HCT116 (cell line): Measurements from ENCODE around the gene RNGTT. TPM values are rescaled to one million over a fixed set of nuclear protein-coding genes. Genes with fewer than 3 reads are reported as not detected.

Experiments used
- ATAC-seq: fragments of 200-7000 bp; cut with Tn5 transposase; 2 replicates; pipeline ENCODE4 v1.9.1; 2020; ENCODE audit warnings: mild to moderate bottlenecking, moderate library complexity
- BruUV-seq: library from RNA; stranded (reverse); fragments of 400-500 nt; replicated peaks from 2 replicates; lab custom pipeline; 2021; lab: Mats Ljungman, UMichigan
- CTCF ChIA-PET: fragments of 300-600 bp; sonication (Branson Sonifier 250); formaldehyde crosslinking; loops from one replicate; lab custom pipeline; 2021; ENCODE audit warnings: antibody characterized with exemption; lab: Charles Lee
- POLR2A ChIA-PET: fragments of 300-600, 350-600 bp; sonication (Branson Sonifier 250); formaldehyde crosslinking; loops from one replicate; lab custom pipeline; 2021; ENCODE audit warnings: antibody characterized with exemption; lab: Charles Lee
- RAD21 ChIA-PET, 2 experiments: fragments of 300-600 bp; sonication (Branson Sonifier 250); formaldehyde crosslinking; loops; one replicate each; lab custom pipeline; 2023; ENCODE audit warnings: low total read pairs in 2 of 2; ENCODE audit not compliant: uncharacterized antibody in 2 of 2, unreplicated experiment in 2 of 2, low non-redundant PET in 1 of 2; lab: Charles Lee
- DNase-seq: peaks from one replicate; pipeline ENCODE4 v3.0.0-alpha.2; 2010; ENCODE audit warnings: low read depth, low spot score
- H2AFZ ChIP-seq: fragments of 200-600 bp; shearing (Covaris generic), sonication (generic); 2 replicates; pipeline ENCODE4 v1.6.1; 2017; ENCODE audit warnings: low read depth, mixed run types, mixed read lengths, antibody characterized with exemption, low read length; ENCODE audit not compliant: poor library complexity, severe bottlenecking
- H3K27ac ChIP-seq: 2 replicates; pipeline ENCODE4 v1.5.1; 2012; ENCODE audit warnings: low read depth, low read length
- H3K27me3 ChIP-seq: fragments of 200-600 bp; sonication (generic); 2 replicates; pipeline ENCODE4 v1.6.1; 2016; ENCODE audit warnings: mixed run types, low read length, mixed read lengths; ENCODE audit not compliant: insufficient read depth
- H3K36me3 ChIP-seq, 2 experiments: fragments of 200-500 bp in 1 of 2; fragments of 200-600 bp in 1 of 2; sonication (Bioruptor generic) in 1 of 2; sonication (generic) in 1 of 2; 2 replicates each; pipeline versions ENCODE4 v1.5.1 to v1.6.1; 2014 to 2016; ENCODE audit warnings: low read length in 2 of 2, inconsistent platforms in 1 of 2, mixed read lengths in 1 of 2, mixed run types in 1 of 2; ENCODE audit not compliant: insufficient read depth in 2 of 2, control insufficient read depth in 1 of 2
- H3K4me1 ChIP-seq, 2 experiments: fragments of 200-600 bp in 1 of 2; sonication (generic) in 1 of 2; 2 replicates each; pipeline versions ENCODE4 v1.5.1 to v1.6.1; 2012 to 2017; ENCODE audit warnings: low read length in 2 of 2, inconsistent platforms in 1 of 2, mild to moderate bottlenecking in 1 of 2, mixed read lengths in 1 of 2, mixed run types in 1 of 2, moderate library complexity in 1 of 2; ENCODE audit not compliant: insufficient read depth in 2 of 2, control insufficient read depth in 1 of 2
- H3K4me2 ChIP-seq: fragments of 200-600 bp; sonication (generic); 2 replicates; pipeline ENCODE4 v1.6.1; 2017; ENCODE audit warnings: mixed run types, low read length, mixed read lengths
- H3K4me3 ChIP-seq, 2 experiments: fragments of 200-600 bp in 1 of 2; sonication (generic) in 1 of 2; replicated peaks in 1 of 2; 2 replicates each; pipeline ENCODE4 v1.5.1; 2011 to 2016; ENCODE audit warnings: low read length in 2 of 2, control low read depth in 1 of 2, low read depth in 1 of 2, mild to moderate bottlenecking in 1 of 2, mixed read lengths in 1 of 2, mixed run types in 1 of 2
- H3K79me2 ChIP-seq: fragments of 200-600 bp; sonication (generic); 2 replicates; pipeline ENCODE4 v1.6.1; 2017; ENCODE audit warnings: mild to moderate bottlenecking, mixed run types, low read length, moderate library complexity, mixed read lengths; ENCODE audit not compliant: insufficient read depth
- H3K9ac ChIP-seq: fragments of 200-600 bp; sonication (generic); 2 replicates; pipeline ENCODE4 v1.6.1; 2016; ENCODE audit warnings: low read length, mixed read lengths
- H3K9me2 ChIP-seq: fragments of 200-600 bp; sonication (generic), shearing (Covaris generic); 2 replicates; pipeline ENCODE4 v1.6.1; 2017; ENCODE audit warnings: mixed run types, mild to moderate bottlenecking, moderate library complexity; ENCODE audit not compliant: insufficient read depth
- H3K9me3 ChIP-seq, 2 experiments: fragments of 200-500 bp in 1 of 2; fragments of 200-600 bp in 1 of 2; sonication (Bioruptor generic) in 1 of 2; sonication (generic) in 1 of 2; 2 replicates each; pipeline ENCODE4 v1.6.1; 2014 to 2017; ENCODE audit warnings: low read length in 2 of 2, mixed read lengths in 2 of 2, inconsistent platforms in 1 of 2, low read depth in 1 of 2, mild to moderate bottlenecking in 1 of 2, mixed run types in 1 of 2, moderate library complexity in 1 of 2; ENCODE audit not compliant: control insufficient read depth in 1 of 2, insufficient read depth in 1 of 2
- H4K20me1 ChIP-seq: fragments of 200-600 bp; sonication (generic), shearing (Covaris generic); 2 replicates; pipeline ENCODE4 v1.6.1; 2017; ENCODE audit warnings: mixed run types, mild to moderate bottlenecking, moderate library complexity; ENCODE audit not compliant: insufficient read depth
- EGR1 ChIP-seq: IDR thresholded peaks from 2 replicates; pipeline ENCODE4 v1.6.1; 2012; ENCODE audit warnings: low read depth
- ELF1 ChIP-seq: IDR thresholded peaks from 2 replicates; pipeline ENCODE4 v1.6.1; 2012; ENCODE audit warnings: low read depth, borderline replicate concordance
- FOSL1 ChIP-seq: IDR thresholded peaks from 2 replicates; pipeline ENCODE4 v1.6.1; 2012; ENCODE audit warnings: low read depth
- JUND ChIP-seq: IDR thresholded peaks from 2 replicates; pipeline ENCODE4 v1.6.1; 2012
- POLR2A ChIP-seq: IDR thresholded peaks from 2 replicates; pipeline ENCODE4 v1.7.0; 2011; ENCODE audit warnings: borderline replicate concordance; ENCODE audit not compliant: insufficient read depth, insufficient read length; ENCODE audit errors: extremely low read depth
- RAD21 ChIP-seq: IDR thresholded peaks from 2 replicates; pipeline ENCODE4 v1.6.1; 2012; ENCODE audit warnings: low read depth, mild to moderate bottlenecking
- SIN3A ChIP-seq: IDR thresholded peaks from 2 replicates; pipeline ENCODE4 v1.6.1; 2012; ENCODE audit warnings: low read depth
- SP1 ChIP-seq: IDR thresholded peaks from 2 replicates; pipeline ENCODE4 v1.6.1; 2012; ENCODE audit warnings: low read depth
- TCF7L2 ChIP-seq: IDR thresholded peaks from 2 replicates; pipeline ENCODE4 v1.7.0; 2011; ENCODE audit warnings: borderline replicate concordance, inconsistent platforms; ENCODE audit not compliant: insufficient read depth, insufficient read length; ENCODE audit errors: extremely low read depth
- ZFX ChIP-seq: fragments of 450-650 bp; IDR thresholded peaks from 2 replicates; pipeline ENCODE4 v1.6.1; 2017
- ZNF274 ChIP-seq: fragments of 200-500 bp; sonication (Bioruptor generic); IDR thresholded peaks from 2 replicates; pipeline ENCODE4 v1.6.1; 2014; ENCODE audit warnings: mild to moderate bottlenecking, low read depth, low read length, inconsistent platforms
- intact Hi-C: fragments of 100-400 bp; cut with micrococcal nuclease; formaldehyde crosslinking; loops from 2 replicates; pipeline ENCODE4 v1.10.0; 2022
- total RNA-seq: library from RNA; stranded (reverse); gene quantifications from one replicate; pipeline ENCODE4 v1.2.1, GENCODE V29; 2021; ENCODE audit not compliant: unreplicated experiment
- TF ChIP-seq, protein P1 (sequence below): IDR thresholded peaks from 2 replicates; pipeline ENCODE4 v1.6.1; 2011; ENCODE audit warnings: mild to moderate bottlenecking, low read length, moderate library complexity; ENCODE audit not compliant: insufficient replicate concordance; ENCODE audit errors: extremely low read depth
- TF ChIP-seq, protein P2 (sequence below): IDR thresholded peaks from 2 replicates; pipeline ENCODE4 v1.6.1; 2012; ENCODE audit warnings: low read depth
- TF ChIP-seq, protein P3 (sequence below): IDR thresholded peaks from 2 replicates; pipeline ENCODE4 v1.6.1; 2012
- TF ChIP-seq, protein P4 (sequence below), 3 experiments: fragments of 200-600 bp in 1 of 3; sonication (generic) in 1 of 3; IDR thresholded peaks in 2 of 3; conservative IDR thresholded peaks in 1 of 3; 2 replicates each; pipeline ENCODE4 v1.5.1; 2012 to 2017; ENCODE audit warnings: low read depth in 2 of 3, low read length in 2 of 3, antibody characterized with exemption in 1 of 3, borderline replicate concordance in 1 of 3, control low read depth in 1 of 3, mild to moderate bottlenecking in 1 of 3, mixed read lengths in 1 of 3, mixed run types in 1 of 3, moderate library complexity in 1 of 3; ENCODE audit not compliant: insufficient read depth in 1 of 3

RNGTT gene
- total RNA-seq, 1 experiment from 2014 or later: 23.0 TPM

DNA sequence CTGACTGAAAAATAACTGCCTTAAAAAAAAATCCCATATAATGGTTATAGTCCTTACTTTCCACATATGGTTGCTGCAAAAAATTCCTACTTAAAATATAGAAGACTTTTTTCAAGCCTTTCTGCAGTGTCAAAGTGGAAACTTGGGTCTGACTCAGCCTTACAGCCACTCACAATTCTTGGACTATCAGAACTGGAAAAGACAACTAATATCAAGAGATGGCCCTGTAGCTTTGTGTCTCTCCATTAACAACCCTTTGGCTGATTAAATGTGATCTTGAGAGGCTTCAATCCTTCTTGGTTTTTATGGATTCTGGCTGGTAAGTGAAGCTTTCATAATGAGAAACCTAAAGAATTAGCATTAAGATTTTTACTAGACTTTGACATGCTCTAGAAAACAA is 307.8 kb downstream of the RNGTT start:
- Histone ChIP-seq H3K9me3 (no peaks in the 10 kb centered on the region), H3K36me3 (no peaks in the 10 kb centered on the region), H3K4me1 (no peaks in the 10 kb centered on the region), H3K9me2 (no peaks in the 10 kb centered on the region), H3K27ac (no peak overlapping the region), H3K4me3 (no peak overlapping the region), H3K4me2 (no peak overlapping the region), H4K20me1 (no peaks in the 10 kb centered on the region), H3K9ac (no peak overlapping the region), H2AFZ (no peak overlapping the region), H3K27me3 (no peaks in the 10 kb centered on the region), H3K79me2 (0 out of 2 replicates have a peak, but pooled peaks cover 6% of the 10 kb centered on the region)
- ChIA-PET POLR2A (no interaction called here), CTCF (no interaction called here), RAD21 (no interaction called here)
- no TSS peak for BruUV-seq
- TF ChIP-seq ZNF274 (no peak), RAD21 (no peak), TCF7L2 (no peak)
- DNase-seq (no peak), ATAC-seq (no peak)
- intact Hi-C loops: no loop called here

DNA sequence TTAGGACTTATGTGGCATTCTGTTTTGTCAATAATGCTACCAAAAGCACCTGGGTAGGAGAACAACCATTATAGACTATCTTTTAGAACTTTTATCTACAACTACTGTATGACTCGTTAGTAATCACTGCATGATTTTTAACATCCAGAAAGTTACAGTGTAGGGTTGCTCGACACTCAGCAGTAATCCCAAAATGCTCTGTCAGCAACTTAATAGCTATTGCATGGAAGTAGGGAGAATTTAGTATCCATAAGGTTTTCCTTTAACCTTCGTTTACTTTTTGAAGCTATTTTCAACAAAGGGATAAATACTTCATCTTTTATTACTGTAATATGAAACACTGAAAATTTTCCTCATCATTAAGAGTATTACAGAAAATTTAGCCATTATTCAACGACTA is 309.5 kb downstream of the RNGTT start:
- ChIA-PET POLR2A (no interaction called here), CTCF (no interaction called here), RAD21 (no interaction called here)
- intact Hi-C loops: no loop called here
- Histone ChIP-seq H3K9me2 (no peaks in the 10 kb centered on the region), H3K4me3 (no peak overlapping the region), H3K9ac (no peak overlapping the region), H4K20me1 (no peaks in the 10 kb centered on the region), H3K27ac (no peak overlapping the region), H3K9me3 (no peaks in the 10 kb centered on the region), H2AFZ (no peak overlapping the region), H3K4me2 (no peak overlapping the region), H3K4me1 (no peaks in the 10 kb centered on the region), H3K79me2 (no peaks in the 10 kb centered on the region), H3K36me3 (no peaks in the 10 kb centered on the region), H3K27me3 (no peaks in the 10 kb centered on the region)
- ATAC-seq: no peak
- no peak for DNase-seq
- no TSS peak for BruUV-seq
- no peak for TF ChIP-seq SP1
- TF ChIP-seq, protein P1, sequence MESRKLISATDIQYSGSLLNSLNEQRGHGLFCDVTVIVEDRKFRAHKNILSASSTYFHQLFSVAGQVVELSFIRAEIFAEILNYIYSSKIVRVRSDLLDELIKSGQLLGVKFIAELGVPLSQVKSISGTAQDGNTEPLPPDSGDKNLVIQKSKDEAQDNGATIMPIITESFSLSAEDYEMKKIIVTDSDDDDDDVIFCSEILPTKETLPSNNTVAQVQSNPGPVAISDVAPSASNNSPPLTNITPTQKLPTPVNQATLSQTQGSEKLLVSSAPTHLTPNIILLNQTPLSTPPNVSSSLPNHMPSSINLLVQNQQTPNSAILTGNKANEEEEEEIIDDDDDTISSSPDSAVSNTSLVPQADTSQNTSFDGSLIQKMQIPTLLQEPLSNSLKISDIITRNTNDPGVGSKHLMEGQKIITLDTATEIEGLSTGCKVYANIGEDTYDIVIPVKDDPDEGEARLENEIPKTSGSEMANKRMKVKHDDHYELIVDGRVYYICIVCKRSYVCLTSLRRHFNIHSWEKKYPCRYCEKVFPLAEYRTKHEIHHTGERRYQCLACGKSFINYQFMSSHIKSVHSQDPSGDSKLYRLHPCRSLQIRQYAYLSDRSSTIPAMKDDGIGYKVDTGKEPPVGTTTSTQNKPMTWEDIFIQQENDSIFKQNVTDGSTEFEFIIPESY: no peak
- no peak for TF ChIP-seq JUND
- no peak for TF ChIP-seq EGR1
- TF ChIP-seq, protein P2, sequence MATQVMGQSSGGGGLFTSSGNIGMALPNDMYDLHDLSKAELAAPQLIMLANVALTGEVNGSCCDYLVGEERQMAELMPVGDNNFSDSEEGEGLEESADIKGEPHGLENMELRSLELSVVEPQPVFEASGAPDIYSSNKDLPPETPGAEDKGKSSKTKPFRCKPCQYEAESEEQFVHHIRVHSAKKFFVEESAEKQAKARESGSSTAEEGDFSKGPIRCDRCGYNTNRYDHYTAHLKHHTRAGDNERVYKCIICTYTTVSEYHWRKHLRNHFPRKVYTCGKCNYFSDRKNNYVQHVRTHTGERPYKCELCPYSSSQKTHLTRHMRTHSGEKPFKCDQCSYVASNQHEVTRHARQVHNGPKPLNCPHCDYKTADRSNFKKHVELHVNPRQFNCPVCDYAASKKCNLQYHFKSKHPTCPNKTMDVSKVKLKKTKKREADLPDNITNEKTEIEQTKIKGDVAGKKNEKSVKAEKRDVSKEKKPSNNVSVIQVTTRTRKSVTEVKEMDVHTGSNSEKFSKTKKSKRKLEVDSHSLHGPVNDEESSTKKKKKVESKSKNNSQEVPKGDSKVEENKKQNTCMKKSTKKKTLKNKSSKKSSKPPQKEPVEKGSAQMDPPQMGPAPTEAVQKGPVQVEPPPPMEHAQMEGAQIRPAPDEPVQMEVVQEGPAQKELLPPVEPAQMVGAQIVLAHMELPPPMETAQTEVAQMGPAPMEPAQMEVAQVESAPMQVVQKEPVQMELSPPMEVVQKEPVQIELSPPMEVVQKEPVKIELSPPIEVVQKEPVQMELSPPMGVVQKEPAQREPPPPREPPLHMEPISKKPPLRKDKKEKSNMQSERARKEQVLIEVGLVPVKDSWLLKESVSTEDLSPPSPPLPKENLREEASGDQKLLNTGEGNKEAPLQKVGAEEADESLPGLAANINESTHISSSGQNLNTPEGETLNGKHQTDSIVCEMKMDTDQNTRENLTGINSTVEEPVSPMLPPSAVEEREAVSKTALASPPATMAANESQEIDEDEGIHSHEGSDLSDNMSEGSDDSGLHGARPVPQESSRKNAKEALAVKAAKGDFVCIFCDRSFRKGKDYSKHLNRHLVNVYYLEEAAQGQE: no peak
- no peak for TF ChIP-seq SIN3A
- TF ChIP-seq, protein P3, sequence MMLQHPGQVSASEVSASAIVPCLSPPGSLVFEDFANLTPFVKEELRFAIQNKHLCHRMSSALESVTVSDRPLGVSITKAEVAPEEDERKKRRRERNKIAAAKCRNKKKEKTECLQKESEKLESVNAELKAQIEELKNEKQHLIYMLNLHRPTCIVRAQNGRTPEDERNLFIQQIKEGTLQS: no peak
- no peak for TF ChIP-seq ELF1
- no peak for TF ChIP-seq POLR2A
- no peak for TF ChIP-seq FOSL1
- TF ChIP-seq, protein P4, sequence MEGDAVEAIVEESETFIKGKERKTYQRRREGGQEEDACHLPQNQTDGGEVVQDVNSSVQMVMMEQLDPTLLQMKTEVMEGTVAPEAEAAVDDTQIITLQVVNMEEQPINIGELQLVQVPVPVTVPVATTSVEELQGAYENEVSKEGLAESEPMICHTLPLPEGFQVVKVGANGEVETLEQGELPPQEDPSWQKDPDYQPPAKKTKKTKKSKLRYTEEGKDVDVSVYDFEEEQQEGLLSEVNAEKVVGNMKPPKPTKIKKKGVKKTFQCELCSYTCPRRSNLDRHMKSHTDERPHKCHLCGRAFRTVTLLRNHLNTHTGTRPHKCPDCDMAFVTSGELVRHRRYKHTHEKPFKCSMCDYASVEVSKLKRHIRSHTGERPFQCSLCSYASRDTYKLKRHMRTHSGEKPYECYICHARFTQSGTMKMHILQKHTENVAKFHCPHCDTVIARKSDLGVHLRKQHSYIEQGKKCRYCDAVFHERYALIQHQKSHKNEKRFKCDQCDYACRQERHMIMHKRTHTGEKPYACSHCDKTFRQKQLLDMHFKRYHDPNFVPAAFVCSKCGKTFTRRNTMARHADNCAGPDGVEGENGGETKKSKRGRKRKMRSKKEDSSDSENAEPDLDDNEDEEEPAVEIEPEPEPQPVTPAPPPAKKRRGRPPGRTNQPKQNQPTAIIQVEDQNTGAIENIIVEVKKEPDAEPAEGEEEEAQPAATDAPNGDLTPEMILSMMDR (IDR thresholded peaks at IDR 0.05 in 2 of 3, conservative IDR thresholded peaks at IDR 0.05 in 1 of 3; ENCODE audit: borderline replicate concordance in 1 of 3, insufficient read depth in 1 of 3, low read depth in 2 of 3, low read length in 2 of 3): no peak
- no peak for TF ChIP-seq ZNF274
- TF ChIP-seq ZFX: no peak
